Neural cell (in vitro differentiated cells): Measurements from ENCODE around the gene MINK1. TPM values are rescaled to one million over a fixed set of nuclear protein-coding genes. Genes with fewer than 3 reads are reported as not detected.

ENCODE experiments used
- H2AFZ ChIP-seq: fragments of 200-600, 300-800 bp; sonication (generic), shearing (Covaris generic); 2 replicates; pipeline ENCODE4 v1.6.0; 2014; ENCODE audit warnings: low read depth, mild to moderate bottlenecking, antibody characterized with exemption, low read length, moderate library complexity
- H3F3A ChIP-seq: fragments of 200-600 bp; shearing (Covaris generic); 2 replicates; pipeline ENCODE4 v1.6.1; 2016; ENCODE audit warnings: mild to moderate bottlenecking, moderate library complexity, mixed read lengths, antibody characterized with exemption, low read length; ENCODE audit not compliant: insufficient read depth, poor library complexity, severe bottlenecking
- H3K27ac ChIP-seq: fragments of 200-600, 300-800 bp; sonication (generic), shearing (Covaris generic); 2 replicates; pipeline ENCODE4 v1.5.1; 2014; ENCODE audit warnings: mild to moderate bottlenecking, low read length, moderate library complexity
- H3K27me3 ChIP-seq: fragments of 300-800, 200-600 bp; sonication (generic), shearing (Covaris generic); 2 replicates; pipeline ENCODE4 v1.6.0; 2014; ENCODE audit warnings: mild to moderate bottlenecking, low read depth, low read length, moderate library complexity; ENCODE audit not compliant: insufficient read depth
- H3K36me3 ChIP-seq: fragments of 300-800, 200-600 bp; sonication (generic), shearing (Covaris generic); 2 replicates; pipeline ENCODE4 v1.5.1; 2014; ENCODE audit warnings: mild to moderate bottlenecking, antibody characterized with exemption, low read length, moderate library complexity; ENCODE audit not compliant: insufficient read depth
- H3K4me2 ChIP-seq: fragments of 300-800, 200-600 bp; sonication (generic), shearing (Covaris generic); 2 replicates; pipeline ENCODE4 v1.6.0; 2014; ENCODE audit warnings: mild to moderate bottlenecking, low read length
- H3K4me3 ChIP-seq: fragments of 300-800, 200-600 bp; sonication (generic), shearing (Covaris generic); 2 replicates; pipeline ENCODE4 v1.5.1; 2014; ENCODE audit warnings: mild to moderate bottlenecking, low read length, moderate library complexity
- H3K79me2 ChIP-seq: fragments of 200-600 bp; shearing (Covaris generic); replicated peaks from 2 replicates; pipeline ENCODE4 v1.6.0; 2014; ENCODE audit warnings: mild to moderate bottlenecking, low read length, moderate library complexity; ENCODE audit not compliant: insufficient read depth
- H3K9ac ChIP-seq: fragments of 300-800, 200-600 bp; sonication (generic), shearing (Covaris generic); 2 replicates; pipeline ENCODE4 v1.6.1; 2016; ENCODE audit warnings: mild to moderate bottlenecking, low read length, mixed read lengths
- H3K9me2 ChIP-seq: fragments of 200-600 bp; shearing (Covaris generic); 2 replicates; pipeline ENCODE4 v1.6.1; 2016; ENCODE audit warnings: mild to moderate bottlenecking, low read length, mixed read lengths; ENCODE audit not compliant: insufficient read depth
- H3K9me3 ChIP-seq: fragments of 200-600, 300-800 bp; sonication (generic), shearing (Covaris generic); 2 replicates; pipeline ENCODE4 v1.6.1; 2016; ENCODE audit warnings: mild to moderate bottlenecking, mixed run types, low read length, moderate library complexity, mixed read lengths
- H4K20me1 ChIP-seq: fragments of 200-600 bp; shearing (Covaris generic); 2 replicates; pipeline ENCODE4 v1.6.1; 2016; ENCODE audit warnings: mild to moderate bottlenecking, mixed run types; ENCODE audit not compliant: insufficient read depth
- EP300 ChIP-seq: fragments of 450-650 bp; conservative IDR thresholded peaks from 2 replicates; pipeline ENCODE4 v1.6.1; 2014; ENCODE audit warnings: antibody characterized with exemption, mild to moderate bottlenecking, moderate library complexity; ENCODE audit not compliant: poor library complexity, severe bottlenecking
- MXI1 ChIP-seq: fragments of 450-650 bp; conservative IDR thresholded peaks from 2 replicates; pipeline ENCODE4 v1.6.1; 2014; ENCODE audit warnings: antibody characterized with exemption, mild to moderate bottlenecking; ENCODE audit not compliant: poor library complexity, severe bottlenecking
- POLR2AphosphoS5 ChIP-seq: IDR thresholded peaks from 2 replicates; pipeline ENCODE4 v1.6.1; 2012
- RAD21 ChIP-seq: fragments of 450-650 bp; conservative IDR thresholded peaks from 2 replicates; pipeline ENCODE4 v1.6.1; 2014; ENCODE audit warnings: antibody characterized with exemption, mild to moderate bottlenecking, moderate library complexity
- SMC3 ChIP-seq: fragments of 450-650 bp; conservative IDR thresholded peaks from 2 replicates; pipeline ENCODE4 v1.6.1; 2014; ENCODE audit warnings: antibody characterized with exemption, mild to moderate bottlenecking, moderate library complexity; ENCODE audit not compliant: poor library complexity
- TAF1 ChIP-seq: IDR thresholded peaks from 2 replicates; pipeline ENCODE4 v1.6.1; 2012; ENCODE audit warnings: low read depth
- polyA plus RNA-seq: library from polyadenylated mRNA; depleted of rRNA; stranded (reverse); fragments of >200 nt; gene quantifications from 2 replicates; pipeline ENCODE4 v1.2.3, GENCODE V29; 2014
- TF ChIP-seq, protein P1 (sequence below): fragments of 450-650 bp; IDR thresholded peaks from 2 replicates; pipeline ENCODE4 v1.5.1; 2014; ENCODE audit warnings: antibody characterized with exemption, mild to moderate bottlenecking, moderate library complexity; ENCODE audit not compliant: poor library complexity, severe bottlenecking
- TF ChIP-seq, protein P2 (sequence below): IDR thresholded peaks from 2 replicates; pipeline ENCODE4 v1.6.1; 2012; ENCODE audit warnings: borderline replicate concordance

The MINK1 gene
- polyA plus RNA-seq, 1 donor from 2014 or later: 38.1 TPM

DNA sequence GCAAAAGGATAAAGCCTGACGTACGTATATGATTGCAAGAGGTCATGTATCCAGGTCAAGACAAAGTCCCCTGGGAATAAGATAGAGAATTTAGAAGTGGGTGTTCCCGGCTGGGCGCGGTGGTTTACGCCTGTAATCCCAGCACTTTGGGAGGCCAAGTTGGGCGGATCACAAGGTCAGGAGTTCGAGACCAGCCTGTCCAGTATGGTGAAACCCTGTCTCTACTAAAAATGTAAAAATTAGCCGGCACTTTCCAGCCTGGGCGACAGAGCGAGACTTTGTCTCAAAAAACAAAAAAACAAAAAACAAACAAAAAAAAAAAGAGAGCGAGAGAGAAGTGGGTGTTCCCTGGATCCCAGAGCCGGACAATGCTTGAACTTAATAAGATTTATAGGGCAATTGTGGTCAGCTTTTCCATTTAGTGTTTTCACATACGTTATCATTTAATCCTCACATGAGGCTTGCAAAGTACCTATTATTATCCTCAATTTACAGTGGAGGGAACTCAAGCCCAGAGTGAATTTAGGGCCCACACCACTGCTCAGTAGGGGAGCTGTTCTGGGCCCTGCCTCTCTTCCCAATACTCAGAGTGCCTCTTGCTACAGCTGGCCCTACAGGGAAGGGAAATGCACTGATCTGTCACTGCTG is 44.9 kb upstream of the MINK1 start:
- Histone ChIP-seq H3K27me3 (no peaks in the 10 kb centered on the region), H3F3A (peaks cover 9% of the 10 kb centered on the region)
- TF ChIP-seq, protein P1, sequence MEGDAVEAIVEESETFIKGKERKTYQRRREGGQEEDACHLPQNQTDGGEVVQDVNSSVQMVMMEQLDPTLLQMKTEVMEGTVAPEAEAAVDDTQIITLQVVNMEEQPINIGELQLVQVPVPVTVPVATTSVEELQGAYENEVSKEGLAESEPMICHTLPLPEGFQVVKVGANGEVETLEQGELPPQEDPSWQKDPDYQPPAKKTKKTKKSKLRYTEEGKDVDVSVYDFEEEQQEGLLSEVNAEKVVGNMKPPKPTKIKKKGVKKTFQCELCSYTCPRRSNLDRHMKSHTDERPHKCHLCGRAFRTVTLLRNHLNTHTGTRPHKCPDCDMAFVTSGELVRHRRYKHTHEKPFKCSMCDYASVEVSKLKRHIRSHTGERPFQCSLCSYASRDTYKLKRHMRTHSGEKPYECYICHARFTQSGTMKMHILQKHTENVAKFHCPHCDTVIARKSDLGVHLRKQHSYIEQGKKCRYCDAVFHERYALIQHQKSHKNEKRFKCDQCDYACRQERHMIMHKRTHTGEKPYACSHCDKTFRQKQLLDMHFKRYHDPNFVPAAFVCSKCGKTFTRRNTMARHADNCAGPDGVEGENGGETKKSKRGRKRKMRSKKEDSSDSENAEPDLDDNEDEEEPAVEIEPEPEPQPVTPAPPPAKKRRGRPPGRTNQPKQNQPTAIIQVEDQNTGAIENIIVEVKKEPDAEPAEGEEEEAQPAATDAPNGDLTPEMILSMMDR: no peak
- no peak for TF ChIP-seq RAD21
- TF ChIP-seq MXI1: no peak

DNA sequence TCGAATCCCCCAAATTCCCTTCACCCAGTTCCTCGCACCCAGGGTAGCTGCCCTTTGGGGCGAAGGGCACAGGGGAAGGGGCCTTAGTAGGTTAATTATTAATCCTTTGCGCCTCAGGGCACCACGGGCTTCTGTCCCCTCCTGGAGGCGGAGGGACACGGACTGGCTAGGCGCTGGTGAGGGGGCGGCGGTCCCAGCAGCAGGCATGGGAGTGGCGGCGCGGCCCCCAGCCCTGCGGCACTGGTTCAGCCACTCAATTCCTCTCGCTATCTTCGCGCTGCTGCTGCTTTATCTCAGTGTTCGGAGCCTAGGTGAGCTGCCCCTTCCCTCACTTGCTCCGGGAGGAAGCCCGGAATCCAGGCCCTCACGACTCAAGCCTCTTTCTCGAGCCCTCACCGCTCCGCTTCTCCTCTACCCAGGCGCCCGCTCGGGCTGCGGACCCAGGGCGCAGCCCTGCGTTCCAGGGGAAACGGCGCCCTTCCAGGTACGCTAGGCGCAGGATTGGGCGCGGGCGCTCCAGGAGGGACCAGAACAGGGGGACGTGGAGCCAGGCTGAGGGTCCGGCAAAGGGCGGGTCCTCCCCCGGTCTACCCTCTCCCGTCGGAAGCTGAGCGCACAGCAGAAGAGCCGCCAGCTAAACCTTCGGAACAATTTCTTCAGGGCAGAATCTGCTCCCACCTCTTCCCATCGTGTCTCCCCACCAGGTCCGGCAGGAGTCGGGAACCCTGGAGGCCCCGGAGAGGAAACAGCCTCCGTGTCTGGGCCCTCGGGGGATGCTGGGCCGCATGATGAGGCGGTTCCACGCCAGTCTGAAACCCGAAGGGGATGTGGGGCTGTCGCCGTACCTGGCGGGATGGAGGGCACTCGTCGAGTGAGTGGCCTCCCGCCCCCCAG is 44.1 kb upstream of the MINK1 start, which contains the start of gene GLTPD2:
Gene GLTPD2, plus strand, starts transcription at position 158 of the 894 bp plus-strand sequence. Its CDS starts 48 bp downstream, at position 206.
- H4K20me1 ChIP-seq: no peaks in the 10 kb centered on the region
- peaks cover 9% of the 10 kb centered on the region for H3F3A ChIP-seq
- TF ChIP-seq POLR2AphosphoS5: peak; percentile 19
- no peak for TF ChIP-seq RAD21
- no peaks in the 10 kb centered on the region for H3K9me2 ChIP-seq
- H3K9ac ChIP-seq: peak within 1 kb of the TSS; percentile 88
- no peaks in the 10 kb centered on the region for H3K79me2 ChIP-seq
- no peaks in the 10 kb centered on the region for H3K36me3 ChIP-seq
- H3K27ac ChIP-seq: peak within 1 kb of the TSS; percentile 88
- no peaks in the 10 kb centered on the region for H3K9me3 ChIP-seq
- no peaks in the 10 kb centered on the region for H3K27me3 ChIP-seq
- peak within 1 kb of the TSS; percentile 11 for H2AFZ ChIP-seq
- peak within 1 kb of the TSS; percentile 79 for H3K4me3 ChIP-seq
- H3K4me2 ChIP-seq: peak within 1 kb of the TSS; percentile 78

More for the DNA sequence above, 44.9 kb upstream of the MINK1 start:
- Histone ChIP-seq H3K9me2 (no peaks in the 10 kb centered on the region), H3K4me3 (peak overlapping the region; percentile 79), H3K27ac (peak overlapping the region; percentile 88), H3K79me2 (no peaks in the 10 kb centered on the region), H3K36me3 (no peaks in the 10 kb centered on the region), H4K20me1 (no peaks in the 10 kb centered on the region), H2AFZ (no peak overlapping the region), H3K9me3 (no peaks in the 10 kb centered on the region), H3K4me2 (peak overlapping the region; percentile 78), H3K9ac (peak overlapping the region; percentile 88)

DNA sequence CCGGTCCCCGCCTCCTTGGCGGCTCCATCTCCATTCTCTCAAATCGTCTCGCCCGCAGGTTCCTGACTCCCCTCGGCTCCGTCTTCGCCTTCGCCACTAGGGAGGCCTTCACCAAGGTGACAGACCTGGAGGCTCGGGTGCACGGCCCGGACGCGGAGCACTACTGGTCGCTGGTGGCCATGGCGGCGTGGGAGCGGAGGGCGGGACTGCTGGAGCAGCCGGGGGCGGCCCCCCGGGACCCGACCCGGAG is 43.5 kb upstream of the MINK1 start:
- Histone ChIP-seq H3K79me2 (no peaks in the 10 kb centered on the region), H3K4me2 (peak overlapping the region; percentile 78), H2AFZ (no peak overlapping the region), H3K27ac (peak overlapping the region; percentile 88), H3K27me3 (no peaks in the 10 kb centered on the region), H3F3A (peaks cover 9% of the 10 kb centered on the region), H3K4me3 (peak overlapping the region; percentile 79), H3K9ac (peak overlapping the region; percentile 88), H3K36me3 (no peaks in the 10 kb centered on the region), H4K20me1 (no peaks in the 10 kb centered on the region), H3K9me2 (no peaks in the 10 kb centered on the region), H3K9me3 (no peaks in the 10 kb centered on the region)
- TF ChIP-seq TAF1 (no peak), RAD21 (no peak), SMC3 (no peak), EP300 (no peak)
- TF ChIP-seq, protein P2, sequence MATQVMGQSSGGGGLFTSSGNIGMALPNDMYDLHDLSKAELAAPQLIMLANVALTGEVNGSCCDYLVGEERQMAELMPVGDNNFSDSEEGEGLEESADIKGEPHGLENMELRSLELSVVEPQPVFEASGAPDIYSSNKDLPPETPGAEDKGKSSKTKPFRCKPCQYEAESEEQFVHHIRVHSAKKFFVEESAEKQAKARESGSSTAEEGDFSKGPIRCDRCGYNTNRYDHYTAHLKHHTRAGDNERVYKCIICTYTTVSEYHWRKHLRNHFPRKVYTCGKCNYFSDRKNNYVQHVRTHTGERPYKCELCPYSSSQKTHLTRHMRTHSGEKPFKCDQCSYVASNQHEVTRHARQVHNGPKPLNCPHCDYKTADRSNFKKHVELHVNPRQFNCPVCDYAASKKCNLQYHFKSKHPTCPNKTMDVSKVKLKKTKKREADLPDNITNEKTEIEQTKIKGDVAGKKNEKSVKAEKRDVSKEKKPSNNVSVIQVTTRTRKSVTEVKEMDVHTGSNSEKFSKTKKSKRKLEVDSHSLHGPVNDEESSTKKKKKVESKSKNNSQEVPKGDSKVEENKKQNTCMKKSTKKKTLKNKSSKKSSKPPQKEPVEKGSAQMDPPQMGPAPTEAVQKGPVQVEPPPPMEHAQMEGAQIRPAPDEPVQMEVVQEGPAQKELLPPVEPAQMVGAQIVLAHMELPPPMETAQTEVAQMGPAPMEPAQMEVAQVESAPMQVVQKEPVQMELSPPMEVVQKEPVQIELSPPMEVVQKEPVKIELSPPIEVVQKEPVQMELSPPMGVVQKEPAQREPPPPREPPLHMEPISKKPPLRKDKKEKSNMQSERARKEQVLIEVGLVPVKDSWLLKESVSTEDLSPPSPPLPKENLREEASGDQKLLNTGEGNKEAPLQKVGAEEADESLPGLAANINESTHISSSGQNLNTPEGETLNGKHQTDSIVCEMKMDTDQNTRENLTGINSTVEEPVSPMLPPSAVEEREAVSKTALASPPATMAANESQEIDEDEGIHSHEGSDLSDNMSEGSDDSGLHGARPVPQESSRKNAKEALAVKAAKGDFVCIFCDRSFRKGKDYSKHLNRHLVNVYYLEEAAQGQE: peak; percentile 15
